Nephron progenitor cell (in vitro differentiated cells): ENCODE measurements around the gene IL23R.

Experiments
- DNase-seq: peaks from one replicate; pipeline ENCODE4 v3.0.0; 2021
- H3K27ac Mint-ChIP-seq: 2 replicates; pipeline ENCODE4 v1.8.0; 2021; ENCODE audit warnings: mild to moderate bottlenecking, moderate library complexity, mixed read lengths
- H3K27me3 Mint-ChIP-seq: 2 replicates; pipeline ENCODE4 v1.8.0; 2021; ENCODE audit warnings: mild to moderate bottlenecking, low read depth, mixed read lengths; ENCODE audit not compliant: poor library complexity
- H3K36me3 Mint-ChIP-seq: 2 replicates; pipeline ENCODE4 v1.8.0; 2021; ENCODE audit warnings: low read depth, mixed read lengths
- H3K4me1 Mint-ChIP-seq: 2 replicates; pipeline ENCODE4 v1.8.0; 2021; ENCODE audit warnings: mixed read lengths
- H3K4me3 Mint-ChIP-seq: 2 replicates; pipeline ENCODE4 v1.8.0; 2021; ENCODE audit warnings: mild to moderate bottlenecking, moderate library complexity, mixed read lengths
- H3K9me3 Mint-ChIP-seq: 2 replicates; pipeline ENCODE4 v1.8.0; 2021; ENCODE audit warnings: mild to moderate bottlenecking, moderate library complexity, mixed read lengths
- TF ChIP-seq, protein P1 (sequence below): fragments of 200-600 bp; sonication (generic); IDR thresholded peaks from 2 replicates; pipeline ENCODE4 v1.5.0; 2021; ENCODE audit warnings: antibody characterized with exemption

IL23R gene

DNA sequence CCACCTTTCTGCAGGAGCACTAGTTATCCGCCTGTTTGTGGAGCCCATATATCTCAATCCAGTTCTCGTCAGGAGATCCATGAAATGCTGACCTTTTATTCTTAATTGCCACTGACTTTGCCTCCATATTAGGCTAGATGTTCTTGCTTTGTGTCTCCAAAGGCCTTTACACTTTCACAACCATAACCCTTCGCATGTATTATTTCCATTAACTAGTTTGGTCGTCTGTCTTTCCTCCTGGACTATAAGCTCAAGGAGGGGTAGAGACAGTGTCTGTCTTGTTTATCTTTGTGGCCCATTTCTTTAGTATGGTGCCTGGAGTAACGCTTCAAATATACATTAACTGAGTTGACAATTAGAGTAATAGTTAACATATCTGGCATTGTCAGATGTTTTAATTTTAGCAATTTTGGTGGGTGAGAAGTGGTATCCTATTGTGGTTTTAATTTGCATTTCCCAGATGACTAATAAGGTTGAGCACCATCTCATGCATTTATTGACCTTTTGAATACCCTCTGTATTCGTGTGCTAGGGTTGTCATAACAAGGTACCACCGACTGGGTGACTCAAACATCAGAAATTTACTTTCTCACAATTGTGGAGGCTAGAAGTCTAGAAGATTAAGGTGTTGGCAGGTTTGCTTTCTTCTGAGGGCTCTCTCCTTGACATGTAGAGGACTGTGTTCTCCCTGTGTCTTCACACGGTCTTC lies 119.7 kb downstream of the IL23R start:
- H3K9me3 Mint-ChIP-seq, result peaks cover 10% of the 10 kb centered on the region
- no peak overlapping the region for H3K27ac Mint-ChIP-seq
- DNase-seq, result no peak
- no peaks in the 10 kb centered on the region for H3K4me1 Mint-ChIP-seq
- no peaks in the 10 kb centered on the region for H3K36me3 Mint-ChIP-seq
- no peak overlapping the region for H3K4me3 Mint-ChIP-seq
- no peaks in the 10 kb centered on the region for H3K27me3 Mint-ChIP-seq
- TF ChIP-seq, protein P1, sequence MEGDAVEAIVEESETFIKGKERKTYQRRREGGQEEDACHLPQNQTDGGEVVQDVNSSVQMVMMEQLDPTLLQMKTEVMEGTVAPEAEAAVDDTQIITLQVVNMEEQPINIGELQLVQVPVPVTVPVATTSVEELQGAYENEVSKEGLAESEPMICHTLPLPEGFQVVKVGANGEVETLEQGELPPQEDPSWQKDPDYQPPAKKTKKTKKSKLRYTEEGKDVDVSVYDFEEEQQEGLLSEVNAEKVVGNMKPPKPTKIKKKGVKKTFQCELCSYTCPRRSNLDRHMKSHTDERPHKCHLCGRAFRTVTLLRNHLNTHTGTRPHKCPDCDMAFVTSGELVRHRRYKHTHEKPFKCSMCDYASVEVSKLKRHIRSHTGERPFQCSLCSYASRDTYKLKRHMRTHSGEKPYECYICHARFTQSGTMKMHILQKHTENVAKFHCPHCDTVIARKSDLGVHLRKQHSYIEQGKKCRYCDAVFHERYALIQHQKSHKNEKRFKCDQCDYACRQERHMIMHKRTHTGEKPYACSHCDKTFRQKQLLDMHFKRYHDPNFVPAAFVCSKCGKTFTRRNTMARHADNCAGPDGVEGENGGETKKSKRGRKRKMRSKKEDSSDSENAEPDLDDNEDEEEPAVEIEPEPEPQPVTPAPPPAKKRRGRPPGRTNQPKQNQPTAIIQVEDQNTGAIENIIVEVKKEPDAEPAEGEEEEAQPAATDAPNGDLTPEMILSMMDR, result no peak

DNA sequence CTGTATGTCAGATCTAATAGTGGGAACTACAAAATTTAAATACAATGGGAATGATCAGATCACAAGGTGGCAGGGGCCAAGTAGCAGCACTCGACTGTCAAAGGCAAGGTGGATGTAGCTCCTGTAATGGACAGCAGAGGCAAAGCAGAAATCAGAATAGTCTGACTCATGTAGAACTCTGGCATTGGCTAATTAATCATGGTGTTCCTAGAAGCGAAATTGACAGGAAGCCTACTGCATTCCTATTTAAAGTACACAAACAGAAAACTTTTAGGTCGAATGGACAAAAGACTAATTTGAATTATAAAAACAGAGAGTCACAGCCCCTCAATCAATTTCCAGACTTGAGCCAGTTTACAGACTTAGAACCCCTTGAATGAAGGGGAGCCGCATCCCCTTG lies 124.0 kb downstream of the IL23R start:
- no peaks in the 10 kb centered on the region for H3K36me3 Mint-ChIP-seq
- no peak for DNase-seq
- peaks cover 10% of the 10 kb centered on the region for H3K9me3 Mint-ChIP-seq
- H3K4me1 Mint-ChIP-seq, result no peaks in the 10 kb centered on the region
- no peak overlapping the region for H3K27ac Mint-ChIP-seq
- TF ChIP-seq, protein P1, result no peak
- no peaks in the 10 kb centered on the region for H3K27me3 Mint-ChIP-seq
- no peak overlapping the region for H3K4me3 Mint-ChIP-seq

DNA sequence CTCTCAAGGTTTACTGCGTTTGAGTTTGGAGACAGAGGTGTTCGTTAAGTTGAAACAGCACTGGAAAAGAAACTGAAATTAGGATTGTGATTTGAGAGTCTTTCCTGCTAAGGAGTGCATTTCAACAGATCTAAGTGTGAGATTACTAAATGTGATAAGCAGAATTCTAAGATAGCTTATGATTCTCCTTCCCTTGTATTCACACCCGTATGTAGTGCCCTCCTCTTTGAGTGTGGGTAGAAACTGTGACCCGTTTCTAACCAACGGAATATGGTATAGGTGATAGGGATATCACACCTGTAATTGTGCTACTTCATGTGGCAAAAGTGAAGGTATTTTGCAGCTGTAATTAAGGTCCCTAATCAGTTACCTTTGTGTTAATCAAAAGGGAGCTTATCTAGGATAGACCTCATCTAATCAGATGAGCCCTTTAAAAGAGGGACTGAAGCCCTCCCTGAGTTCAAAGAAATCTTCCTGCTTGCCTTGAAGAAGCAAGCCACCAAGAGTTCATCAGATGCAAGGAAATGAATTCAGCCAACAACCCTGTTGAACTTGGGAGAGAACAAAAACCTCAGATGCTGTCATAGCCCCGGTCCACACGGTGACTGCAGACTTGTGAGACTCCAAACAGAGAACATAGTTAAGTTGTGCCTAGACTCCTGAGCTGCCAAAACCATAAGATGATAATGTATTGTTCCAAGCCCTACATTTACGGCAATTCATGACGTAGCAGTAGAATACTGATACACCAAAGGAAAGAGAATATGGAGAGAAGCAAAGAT lies 128.8 kb downstream of the IL23R start:
- H3K4me1 Mint-ChIP-seq, result no peaks in the 10 kb centered on the region
- H3K9me3 Mint-ChIP-seq, result no peaks in the 10 kb centered on the region
- no peaks in the 10 kb centered on the region for H3K36me3 Mint-ChIP-seq
- no peak for DNase-seq
- no peaks in the 10 kb centered on the region for H3K27me3 Mint-ChIP-seq
- no peak overlapping the region for H3K4me3 Mint-ChIP-seq
- TF ChIP-seq, protein P1, result no peak
- H3K27ac Mint-ChIP-seq, result no peak overlapping the region

DNA sequence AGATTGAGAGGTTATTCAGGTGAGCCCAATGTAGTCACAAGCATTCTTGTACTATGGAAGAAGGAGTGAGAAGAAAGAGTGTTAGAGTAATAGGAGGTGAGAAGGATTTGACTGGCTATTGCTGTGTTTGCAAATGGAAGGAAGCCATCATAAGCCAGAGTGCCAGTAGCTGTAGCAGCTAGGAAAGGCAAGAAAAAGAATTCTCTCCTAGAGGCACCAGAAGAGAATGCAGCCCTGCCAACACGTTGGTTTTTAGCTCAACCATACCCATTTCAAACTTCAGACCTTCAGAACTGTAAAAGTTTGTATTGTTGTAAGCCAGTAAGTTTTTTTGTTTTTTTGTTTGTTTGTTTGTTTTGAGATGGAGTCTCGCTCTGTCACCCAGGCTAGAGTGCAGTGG lies 132.5 kb downstream of the IL23R start:
- DNase-seq, result no peak
- TF ChIP-seq, protein P1, result peak; percentile 8
- no peak overlapping the region for H3K27ac Mint-ChIP-seq
- H3K4me3 Mint-ChIP-seq, result no peak overlapping the region
- no peaks in the 10 kb centered on the region for H3K36me3 Mint-ChIP-seq
- peaks cover 3% of the 10 kb centered on the region for H3K27me3 Mint-ChIP-seq
- no peaks in the 10 kb centered on the region for H3K4me1 Mint-ChIP-seq
- no peaks in the 10 kb centered on the region for H3K9me3 Mint-ChIP-seq

DNA sequence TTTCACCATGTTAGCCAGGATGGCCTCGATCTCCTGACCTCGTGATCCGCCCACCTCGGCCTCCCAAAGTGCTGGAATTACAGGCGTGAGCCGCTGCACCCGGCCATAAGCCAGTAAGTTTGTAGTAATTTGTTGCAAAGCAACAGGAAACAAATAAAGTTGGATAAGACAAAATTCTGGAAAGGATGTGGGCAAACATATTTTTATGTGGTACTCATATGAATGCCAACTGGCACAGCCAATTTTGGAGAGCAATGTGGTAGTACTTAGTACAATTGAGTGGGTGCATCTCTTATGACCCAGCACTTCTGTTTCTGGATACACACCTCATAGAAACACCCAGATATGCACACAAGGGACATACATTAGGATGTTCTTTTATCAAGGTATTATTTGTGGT lies 133.0 kb downstream of the IL23R start:
- H3K27ac Mint-ChIP-seq, result no peak overlapping the region
- no peaks in the 10 kb centered on the region for H3K36me3 Mint-ChIP-seq
- peaks cover 3% of the 10 kb centered on the region for H3K27me3 Mint-ChIP-seq
- H3K9me3 Mint-ChIP-seq, result no peaks in the 10 kb centered on the region
- DNase-seq, result no peak
- TF ChIP-seq, protein P1, result no peak
- H3K4me1 Mint-ChIP-seq, result no peaks in the 10 kb centered on the region
- H3K4me3 Mint-ChIP-seq, result no peak overlapping the region
